ENCODE results near the gene PIN4. TPM values are rescaled to one million over a fixed set of nuclear protein-coding genes. Genes with fewer than 3 reads are reported as not detected.

The PIN4 gene
- total and polyA plus RNA-seq, 10 of the 15 experiments (the other 5 are each of a cell fraction or from before 2014, with no cell fraction given): 8.2 to 53.6 (median 33.9) TPM

GRCh38 chrX:72238183-72238582 is 56.6 kb downstream of the PIN4 start:
- intact Hi-C loops (cut with micrococcal nuclease; ENCODE audit: unreplicated experiment): no loop called here
- Histone ChIP-seq H3K79me2 (ENCODE audit: control insufficient read depth, insufficient read depth, low read length) (peaks cover 2% of the 10 kb centered on the region; the same call in 1 of the 2 replicates), H3K27ac (ENCODE audit: control insufficient read depth, insufficient read depth) (no peak overlapping the region), H3K9me3 (replicated peaks; ENCODE audit: control insufficient read depth, insufficient read depth, low read length) (no peaks in the 10 kb centered on the region), H4K20me1 (ENCODE audit: control insufficient read depth, insufficient read depth) (no peaks in the 10 kb centered on the region), H2AFZ (ENCODE audit: control insufficient read depth, low read depth, low read length) (no peak overlapping the region), H3K4me2 (ENCODE audit: control insufficient read depth, insufficient read depth) (peak overlapping the region; percentile 68), H3K9ac (ENCODE audit: control insufficient read depth, insufficient read depth, low read length) (peak overlapping the region; percentile 56), H3K27me3 (replicated peaks in 1 of 2; ENCODE audit: control insufficient read depth in 2 of 2, insufficient read depth in 2 of 2, low read length in 1 of 2) (no peaks in the 10 kb centered on the region), H3K36me3 (ENCODE audit: control insufficient read depth in 2 of 2, insufficient read depth in 2 of 2, low read length in 1 of 2) (no peaks in the 10 kb centered on the region), H3K4me1 (ENCODE audit: control insufficient read depth, insufficient read depth, low read length) (no peaks in the 10 kb centered on the region), H3K4me3 (peak overlapping the region; percentile 84)
- FAIRE-seq (no peak), ATAC-seq (no peak), DNase-seq (ENCODE audit: low read depth, low spot score) (no peak)
- POLR2A ChIA-PET: interaction anchor here (1.2 kb wide), 1 partner anchor 57 kb away, joined by 4 read pairs; the partner anchor contains the start of gene PIN4
- CTCF ChIA-PET: interaction anchor here (1.6 kb wide), 1 partner anchor 39 kb away, joined by 13 read pairs; the partner anchor contains the start of gene RPS4X
- no TSS peak for BruUV-seq (replicated peaks)
- RAD21 ChIA-PET (ENCODE audit: unreplicated experiment): interaction anchor here (1.0 to 1.6 kb wide), 3 partner anchors 37 to 57 kb away, joined by 3 read pairs; no protein-coding TSS in a partner anchor
- SMC1A ChIA-PET (ENCODE audit: uncharacterized antibody, unreplicated experiment): interaction anchor here (1.0 kb wide), 1 partner anchor 10 kb away, joined by 3 read pairs; no protein-coding TSS in a partner anchor
- TF ChIP-seq ZBTB33 (IDR thresholded peaks at IDR 0.05): no peak
- TF ChIP-seq SMARCA5 (IDR thresholded peaks at IDR 0.05): no peak
- no peak for TF ChIP-seq MXI1 (IDR thresholded peaks at IDR 0.05; ENCODE audit: low read depth, low read length)
- TF ChIP-seq ZZZ3 (IDR thresholded peaks at IDR 0.05; ENCODE audit: control insufficient read depth, insufficient read length, low read depth): no peak
- no peak for TF ChIP-seq CREB1 (IDR thresholded peaks at IDR 0.05; ENCODE audit: low read depth)
- 19% methylated on average over 6 of the region's 6 CpGs for WGBS (ENCODE audit: insufficient coverage, insufficient replicate concordance, low lambda C conversion rate, missing lambda C conversion rate)
- in situ Hi-C loops (cut with MboI): loop anchor here (25.0 kb wide), 2 partner anchors 1024 to 1899 kb away; no protein-coding TSS in a partner anchor

All from GM12878 (cell line).